ENCODE results near the gene NUP155. TPM values are rescaled to one million over a fixed set of nuclear protein-coding genes. Genes with fewer than 3 reads are reported as not detected.
"Not testable (repeated sequence)": the region's sequence is repeated elsewhere in the genome, so short reads cannot be mapped to it uniquely, and the experiment has no call there.

Gene NUP155
- total RNA-seq, 1 experiment from 2014 or later = 35.1 TPM

GRCh38 chr5:37319037-37319782, 51.7 kb downstream of the NUP155 start:
- H3K27ac ChIP-seq (ENCODE audit: low read length) = no peak overlapping the region

DNA sequence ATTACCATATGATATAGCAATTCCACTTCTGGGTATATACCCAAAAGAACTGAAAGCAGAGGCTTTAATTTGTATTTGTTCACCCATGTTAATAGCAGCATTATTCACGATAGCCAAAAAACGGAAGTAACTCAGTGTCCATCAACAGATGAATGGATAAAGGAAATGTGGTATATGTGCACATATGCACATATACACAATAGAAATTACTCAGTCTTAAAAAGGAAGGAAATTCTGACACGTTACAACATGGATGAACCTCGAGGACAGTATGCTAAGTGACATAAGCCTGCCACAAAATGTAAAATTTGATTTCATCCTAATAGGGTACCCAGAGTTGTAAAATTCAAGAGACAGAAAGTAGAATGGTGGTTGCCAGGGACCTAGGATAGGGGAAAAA, 54.9 kb downstream of the NUP155 start:
- DNase-seq = no peak
- Histone ChIP-seq H3K79me2 (ENCODE audit: low read length) (no peaks in the 10 kb centered on the region), H3K4me3 (ENCODE audit: low read length) (no peak overlapping the region), H3K27me3 (ENCODE audit: low read length) (no peaks in the 10 kb centered on the region), H3K9me2 (replicated peaks; ENCODE audit: insufficient read depth, low read length) (no peaks in the 10 kb centered on the region), H3K4me2 (ENCODE audit: low read depth, low read length, poor library complexity, severe bottlenecking) (no peak overlapping the region), H3K36me3 (ENCODE audit: insufficient read depth, low read length) (peaks cover 67% of the 10 kb centered on the region; the same call in 1 of the 2 replicates), H3K9me3 (ENCODE audit: low read length) (no peaks in the 10 kb centered on the region), H3K9ac (ENCODE audit: low read length) (no peak overlapping the region), H3K4me1 (ENCODE audit: low read length) (no peaks in the 10 kb centered on the region), H3K27ac (ENCODE audit: low read length) (no peak overlapping the region), H2AFZ (ENCODE audit: low read length) (no peak overlapping the region), H4K20me1 (ENCODE audit: insufficient read depth, low read depth, low read length) (no peaks in the 10 kb centered on the region)

More at GRCh38 chr5:37319037-37319782, 51.7 kb downstream of the NUP155 start:
- Histone ChIP-seq H4K20me1 (ENCODE audit: insufficient read depth, low read depth, low read length) (no peaks in the 10 kb centered on the region), H3K9me2 (replicated peaks; ENCODE audit: insufficient read depth, low read length) (no peaks in the 10 kb centered on the region), H3K4me1 (ENCODE audit: low read length) (no peaks in the 10 kb centered on the region), H3K27me3 (ENCODE audit: low read length) (no peaks in the 10 kb centered on the region), H3K79me2 (ENCODE audit: low read length) (no peaks in the 10 kb centered on the region), H3K9me3 (ENCODE audit: low read length) (no peaks in the 10 kb centered on the region), H3K4me3 (ENCODE audit: low read length) (no peak overlapping the region), H3K36me3 (ENCODE audit: insufficient read depth, low read length) (peaks cover 51% of the 10 kb centered on the region; the same call in 1 of the 2 replicates), H2AFZ (ENCODE audit: low read length) (no peak overlapping the region), H3K9ac (ENCODE audit: low read length) (no peak overlapping the region), H3K4me2 (ENCODE audit: low read depth, low read length, poor library complexity, severe bottlenecking) (no peak overlapping the region)
- DNase-seq = no peak

DNA sequence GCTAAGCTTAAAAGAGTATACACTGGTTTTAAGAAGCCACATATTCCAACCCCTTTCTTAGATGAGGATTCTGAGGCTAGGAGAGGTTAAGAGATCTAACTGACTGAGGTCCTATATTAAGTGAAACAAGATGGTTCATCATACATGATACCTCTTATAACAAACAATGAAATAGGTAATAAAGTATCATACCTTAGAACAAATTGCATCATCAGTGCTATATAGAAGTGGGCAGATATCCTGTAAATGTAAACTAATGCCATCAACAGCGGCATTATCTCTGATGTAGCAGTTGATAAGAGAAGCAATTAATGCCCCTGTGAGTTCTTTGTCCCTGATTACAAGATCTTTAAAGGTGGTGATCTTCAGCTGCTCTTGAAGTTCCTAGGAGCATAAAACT, 60.5 kb downstream of the NUP155 start:
- no peak overlapping the region for H3K4me3 ChIP-seq (ENCODE audit: low read length)
- H3K9me3 ChIP-seq (ENCODE audit: low read length) = no peaks in the 10 kb centered on the region
- H3K9ac ChIP-seq (ENCODE audit: low read length) = no peak overlapping the region
- no peak overlapping the region for H3K27ac ChIP-seq (ENCODE audit: low read length)
- no peak overlapping the region for H2AFZ ChIP-seq (ENCODE audit: low read length)
- H3K4me2 ChIP-seq (ENCODE audit: low read depth, low read length, poor library complexity, severe bottlenecking) = no peak overlapping the region
- no peaks in the 10 kb centered on the region for H4K20me1 ChIP-seq (ENCODE audit: insufficient read depth, low read depth, low read length)
- no peak for DNase-seq
- H3K4me1 ChIP-seq (ENCODE audit: low read length) = no peaks in the 10 kb centered on the region
- H3K27me3 ChIP-seq (ENCODE audit: low read length) = no peaks in the 10 kb centered on the region
- H3K9me2 ChIP-seq (replicated peaks; ENCODE audit: insufficient read depth, low read length) = no peaks in the 10 kb centered on the region
- no peaks in the 10 kb centered on the region for H3K79me2 ChIP-seq (ENCODE audit: low read length)
- H3K36me3 ChIP-seq (ENCODE audit: insufficient read depth, low read length) = peaks cover 52% of the 10 kb centered on the region; the same call in 1 of the 2 replicates

DNA sequence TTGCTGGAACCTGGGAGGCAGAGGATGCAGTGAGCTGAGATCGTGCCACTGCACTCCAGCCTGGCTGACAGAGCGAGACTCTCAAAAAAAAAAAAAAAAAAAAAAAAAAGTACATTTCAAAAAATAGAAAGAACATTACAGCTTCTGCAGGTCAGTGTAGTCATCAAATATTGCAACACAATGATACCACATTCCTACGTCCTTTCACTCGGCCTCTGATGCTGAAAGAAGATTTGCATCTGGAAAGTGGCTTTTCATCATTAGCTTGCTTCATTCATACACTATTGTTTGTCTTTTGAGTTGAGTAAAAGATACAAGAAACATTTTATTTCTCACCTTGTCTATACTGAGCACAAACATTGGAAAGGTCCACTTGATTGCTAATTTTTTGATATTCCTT, 62.1 kb downstream of the NUP155 start:
- H3K4me3 ChIP-seq (ENCODE audit: low read length) = no peak overlapping the region

DNA sequence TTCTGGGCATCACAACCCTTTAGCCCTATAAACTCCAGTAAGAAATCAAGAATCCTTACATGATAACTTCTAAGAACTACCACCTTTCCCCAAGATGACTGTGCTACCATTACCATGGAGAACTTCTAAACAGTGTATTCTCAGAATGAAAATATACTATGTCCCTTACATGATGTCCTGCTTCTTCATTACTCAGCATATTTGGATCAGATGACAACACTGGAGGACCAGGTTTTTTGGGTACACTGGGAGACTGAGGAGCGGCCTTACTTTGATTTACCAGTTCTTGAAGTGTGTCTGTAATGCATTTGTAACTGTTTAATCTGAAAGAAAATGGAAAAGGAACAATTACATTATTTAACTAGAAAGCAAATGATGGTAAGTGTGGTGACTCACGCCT, 66.0 kb downstream of the NUP155 start:
- peaks cover 47% of the 10 kb centered on the region for H3K36me3 ChIP-seq (ENCODE audit: insufficient read depth, low read length)
- H4K20me1 ChIP-seq (ENCODE audit: insufficient read depth, low read depth, low read length) = no peaks in the 10 kb centered on the region
- no peak overlapping the region for H3K27ac ChIP-seq (ENCODE audit: low read length)
- no peak overlapping the region for H3K4me2 ChIP-seq (ENCODE audit: low read depth, low read length, poor library complexity, severe bottlenecking)
- no peaks in the 10 kb centered on the region for H3K9me3 ChIP-seq (ENCODE audit: low read length)
- H2AFZ ChIP-seq (ENCODE audit: low read length) = no peak overlapping the region
- H3K4me1 ChIP-seq (ENCODE audit: low read length) = no peaks in the 10 kb centered on the region
- H3K27me3 ChIP-seq (ENCODE audit: low read length) = no peaks in the 10 kb centered on the region
- H3K9me2 ChIP-seq (replicated peaks; ENCODE audit: insufficient read depth, low read length) = no peaks in the 10 kb centered on the region
- no peak overlapping the region for H3K4me3 ChIP-seq (ENCODE audit: low read length)
- H3K9ac ChIP-seq (ENCODE audit: low read length) = no peak overlapping the region
- DNase-seq = no peak
- no peaks in the 10 kb centered on the region; the same call in 1 of the 2 replicates for H3K79me2 ChIP-seq (ENCODE audit: low read length)

More for the DNA sequence above, 62.1 kb downstream of the NUP155 start:
- no peaks in the 10 kb centered on the region for H4K20me1 ChIP-seq (ENCODE audit: insufficient read depth, low read depth, low read length)
- no peaks in the 10 kb centered on the region for H3K27me3 ChIP-seq (ENCODE audit: low read length)
- no peak overlapping the region for H3K9ac ChIP-seq (ENCODE audit: low read length)
- no peak overlapping the region for H3K4me2 ChIP-seq (ENCODE audit: low read depth, low read length, poor library complexity, severe bottlenecking)
- no peaks in the 10 kb centered on the region for H3K4me1 ChIP-seq (ENCODE audit: low read length)
- no peaks in the 10 kb centered on the region for H3K9me2 ChIP-seq (replicated peaks; ENCODE audit: insufficient read depth, low read length)
- no peak for DNase-seq
- no peaks in the 10 kb centered on the region; the same call in 1 of the 2 replicates for H3K79me2 ChIP-seq (ENCODE audit: low read length)
- H3K36me3 ChIP-seq (ENCODE audit: insufficient read depth, low read length) = peaks cover 53% of the 10 kb centered on the region; the same call in 1 of the 2 replicates
- H3K27ac ChIP-seq (ENCODE audit: low read length) = no peak overlapping the region
- H2AFZ ChIP-seq (ENCODE audit: low read length) = no peak overlapping the region
- no peaks in the 10 kb centered on the region for H3K9me3 ChIP-seq (ENCODE audit: low read length)

- H3K9ac ChIP-seq (ENCODE audit: low read length); H2AFZ ChIP-seq (ENCODE audit: low read length); H3K79me2 ChIP-seq (ENCODE audit: low read length); H4K20me1 ChIP-seq (ENCODE audit: insufficient read depth, low read depth, low read length); H3K4me1 ChIP-seq (ENCODE audit: low read length); H3K4me3 ChIP-seq (ENCODE audit: low read length); H3K9me2 ChIP-seq (replicated peaks; ENCODE audit: insufficient read depth, low read length); DNase-seq; H3K9me3 ChIP-seq (ENCODE audit: low read length); H3K4me2 ChIP-seq (ENCODE audit: low read depth, low read length, poor library complexity, severe bottlenecking); H3K27me3 ChIP-seq (ENCODE audit: low read length); H3K27ac ChIP-seq (ENCODE audit: low read length): not testable (repeated sequence)
- peaks cover 51% of the 10 kb centered on the region for H3K36me3 ChIP-seq (ENCODE audit: insufficient read depth, low read length)
Observed at GRCh38 chr5:37296313-37296712, 74.6 kb downstream of the NUP155 start.

GRCh38 chr5:37283214-37283820, 87.6 kb downstream of the NUP155 start:
- Histone ChIP-seq H3K27me3 (ENCODE audit: low read length) (no peaks in the 10 kb centered on the region), H3K9me3 (ENCODE audit: low read length) (0 out of 2 replicates have a peak, but pooled peaks cover 3% of the 10 kb centered on the region), H3K4me1 (ENCODE audit: low read length) (no peaks in the 10 kb centered on the region), H3K36me3 (ENCODE audit: insufficient read depth, low read length) (no peaks in the 10 kb centered on the region), H2AFZ (ENCODE audit: low read length) (no peak overlapping the region), H4K20me1 (ENCODE audit: insufficient read depth, low read depth, low read length) (no peaks in the 10 kb centered on the region), H3K27ac (ENCODE audit: low read length) (no peak overlapping the region), H3K9ac (ENCODE audit: low read length) (no peak overlapping the region), H3K9me2 (replicated peaks; ENCODE audit: insufficient read depth, low read length) (no peaks in the 10 kb centered on the region), H3K4me3 (ENCODE audit: low read length) (no peak overlapping the region), H3K4me2 (ENCODE audit: low read depth, low read length, poor library complexity, severe bottlenecking) (no peak overlapping the region), H3K79me2 (ENCODE audit: low read length) (no peaks in the 10 kb centered on the region)
- no peak for DNase-seq

DNA sequence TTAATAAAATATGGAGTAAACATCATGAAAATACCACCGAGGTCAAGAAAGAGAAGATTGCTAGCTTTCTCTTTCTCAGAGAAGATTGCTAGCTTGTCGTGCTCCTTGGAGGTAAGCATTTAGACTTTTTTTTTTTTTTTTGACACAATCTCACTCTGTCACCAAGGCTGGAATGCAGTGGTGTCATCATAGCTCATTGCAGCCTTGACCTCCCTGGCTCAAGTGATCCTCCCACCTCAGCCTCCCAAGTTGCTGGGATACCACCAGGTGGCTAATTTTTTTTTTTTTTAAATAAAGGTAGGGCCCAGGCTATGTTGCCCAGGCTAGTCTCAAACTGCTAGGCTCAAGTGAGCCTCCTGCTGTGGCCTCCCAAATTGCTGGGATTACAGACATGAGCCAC, 95.4 kb downstream of the NUP155 start:
- H3K27ac ChIP-seq (ENCODE audit: low read length) = no peak overlapping the region
- no peaks in the 10 kb centered on the region for H4K20me1 ChIP-seq (ENCODE audit: insufficient read depth, low read depth, low read length)
- H3K4me3 ChIP-seq (ENCODE audit: low read length) = no peak overlapping the region

More for the DNA sequence above, 95.4 kb downstream of the NUP155 start:
- Histone ChIP-seq H3K36me3 (ENCODE audit: insufficient read depth, low read length) (no peaks in the 10 kb centered on the region), H3K4me1 (ENCODE audit: low read length) (no peaks in the 10 kb centered on the region), H3K9me2 (replicated peaks; ENCODE audit: insufficient read depth, low read length) (no peaks in the 10 kb centered on the region), H3K9me3 (ENCODE audit: low read length) (0 out of 2 replicates have a peak, but pooled peaks cover 3% of the 10 kb centered on the region), H3K79me2 (ENCODE audit: low read length) (no peaks in the 10 kb centered on the region), H3K4me2 (ENCODE audit: low read depth, low read length, poor library complexity, severe bottlenecking) (no peak overlapping the region), H2AFZ (ENCODE audit: low read length) (no peak overlapping the region), H3K27me3 (ENCODE audit: low read length) (no peaks in the 10 kb centered on the region), H3K9ac (ENCODE audit: low read length) (no peak overlapping the region)
- DNase-seq = no peak
